Skin of body (tissue), 2 donors: Measurements from ENCODE around the gene VPS25. TPM values are rescaled to one million over a fixed set of nuclear protein-coding genes. Genes with fewer than 3 reads are reported as not detected.
"Not testable (repeated sequence)": the region's sequence is repeated elsewhere in the genome, so short reads cannot be mapped to it uniquely, and the experiment has no call there.

Experiments used
- DNase-seq: peaks from one replicate; lab custom pipeline; 2025; lab: John Stamatoyannopoulos, UW
- total RNA-seq: library from RNA; depleted of rRNA; stranded (reverse); fragments of >200 nt; gene quantifications from one replicate; pipeline ENCODE4 v1.2.3, GENCODE V29; 2014

VPS25 gene
- total RNA-seq, 1 donor from 2014 or later: 33.3 TPM

- not testable (repeated sequence) for DNase-seq
These were observed 5.2 kb upstream of the VPS25 start for GRCh38 chr17:42768006-42768405.

- not testable (repeated sequence) for DNase-seq
These were observed 3.3 kb upstream of the VPS25 start for GRCh38 chr17:42769964-42770363.

- DNase-seq: no peak
These were observed 332 bp upstream of the VPS25 start for GRCh38 chr17:42772945-42773289.

GRCh38 chr17:42774066-42774745, 957 bp downstream of the VPS25 start:
- DNase-seq: no peak

- no peak for DNase-seq
These were observed 2.4 kb downstream of the VPS25 start for GRCh38 chr17:42775534-42776098.

GRCh38 chr17:42778570-42778969, 5.3 kb downstream of the VPS25 start:
- DNase-seq: no peak

- DNase-seq: peak; percentile 28
These were observed 6.2 kb downstream of the VPS25 start for GRCh38 chr17:42779304-42779935.

- no peak for DNase-seq
These were observed 6.9 kb downstream of the VPS25 start, which contains the start of gene WNK4 for GRCh38 chr17:42779936-42780850. TSS of gene WNK4 (plus strand) at chr17:42780610. CDS start at chr17:42780699, 89 bp downstream.

GRCh38 chr17:42780851-42781638, 7.8 kb downstream of the VPS25 start:
- no peak for DNase-seq

GRCh38 chr17:42781639-42782165, 8.5 kb downstream of the VPS25 start:
- no peak for DNase-seq

- DNase-seq: no peak
These were observed 9.2 kb downstream of the VPS25 start for GRCh38 chr17:42782166-42783061.

- DNase-seq: no peak
These were observed 10.0 kb downstream of the VPS25 start for GRCh38 chr17:42783062-42783790.

- no peak for DNase-seq
These were observed 10.5 kb downstream of the VPS25 start for GRCh38 chr17:42783791-42784138.

GRCh38 chr17:42784409-42784808, 11.2 kb downstream of the VPS25 start:
- DNase-seq: no peak

- DNase-seq: no peak
These were observed 11.8 kb downstream of the VPS25 start for GRCh38 chr17:42784811-42785592.

- DNase-seq: no peak
These were observed 14.0 kb downstream of the VPS25 start for GRCh38 chr17:42787266-42787665.

- DNase-seq: no peak
These were observed 18.7 kb downstream of the VPS25 start for GRCh38 chr17:42791948-42792347.

GRCh38 chr17:42792545-42792944, 19.3 kb downstream of the VPS25 start:
- DNase-seq: no peak
